Uterus (tissue), 4 donors: Measurements from ENCODE around the gene TRIO. TPM values are rescaled to one million over a fixed set of nuclear protein-coding genes. Genes with fewer than 3 reads are reported as not detected.

Experiments used
- DNase-seq, 2 donors: peaks; one replicate each; pipeline ENCODE4 v3.0.0-alpha.2; 2019 to 2020
- H3K27ac ChIP-seq, 2 donors: fragments of 200-600 bp; sonication (generic); 1 replicate in 1 of 2; 2 replicates in 1 of 2; pipeline ENCODE4 v1.5.1; 2016 to 2018
- H3K27me3 ChIP-seq, 2 donors: fragments of 200-600 bp; sonication (generic); one replicate each; pipeline ENCODE4 v1.5.1; 2018 to 2019; ENCODE audit warnings: control low read depth in 1 of 2
- H3K36me3 ChIP-seq, 2 donors: fragments of 200-600 bp; sonication (generic); one replicate each; pipeline ENCODE4 v1.5.1; 2019; ENCODE audit warnings: control low read depth in 1 of 2
- H3K4me1 ChIP-seq, 2 donors: fragments of 200-600 bp; sonication (generic); one replicate each; pipeline ENCODE4 v1.5.1; 2018 to 2019; ENCODE audit warnings: control low read depth in 1 of 2
- H3K4me3 ChIP-seq, 2 donors: fragments of 200-600 bp; sonication (generic); 1 replicate in 1 of 2; 2 replicates in 1 of 2; pipeline ENCODE4 v1.5.1; 2018 to 2019; ENCODE audit warnings: mild to moderate bottlenecking in 1 of 2
- H3K9me3 ChIP-seq, 2 donors: fragments of 200-600 bp; sonication (generic); one replicate each; pipeline ENCODE4 v1.5.1; 2019; ENCODE audit warnings: control low read depth in 1 of 2
- POLR2A ChIP-seq, 2 donors: fragments of 450-650 bp; IDR thresholded peaks; one replicate each; pipeline ENCODE4 v1.6.1; 2016; ENCODE audit warnings: antibody characterized with exemption in 2 of 2, mild to moderate bottlenecking in 1 of 2, moderate library complexity in 1 of 2
- intact Hi-C: fragments of 100-400 bp; cut with DNase I; formaldehyde crosslinking; loops from one replicate; pipeline ENCODE4 v1.15.1; 2023; ENCODE audit warnings: low total_unique reads
- total RNA-seq, 4 donors: library from RNA; depleted of rRNA in 3 of 4; stranded (reverse); fragments of >200 nt in 3 of 4; gene quantifications; one replicate each; pipeline versions ENCODE4 v1.1.0 to v1.2.4, GENCODE V29; 2014 to 2023
- TF ChIP-seq, protein P1 (sequence below), 4 experiments: fragments of 200-600 bp in 2 of 4; fragments of 450-650 bp in 2 of 4; sonication (generic) in 2 of 4; IDR thresholded peaks; one replicate each; pipeline ENCODE4 v1.5.1; 2016 to 2019; ENCODE audit warnings: antibody characterized with exemption in 4 of 4, mild to moderate bottlenecking in 2 of 4, moderate library complexity in 1 of 4
- donor health status: DM: yes; HTN: yes; CAD: no.

Gene TRIO
- total RNA-seq, 4 donors from 2014 or later: 93.5 to 234 (median 207) TPM

DNA sequence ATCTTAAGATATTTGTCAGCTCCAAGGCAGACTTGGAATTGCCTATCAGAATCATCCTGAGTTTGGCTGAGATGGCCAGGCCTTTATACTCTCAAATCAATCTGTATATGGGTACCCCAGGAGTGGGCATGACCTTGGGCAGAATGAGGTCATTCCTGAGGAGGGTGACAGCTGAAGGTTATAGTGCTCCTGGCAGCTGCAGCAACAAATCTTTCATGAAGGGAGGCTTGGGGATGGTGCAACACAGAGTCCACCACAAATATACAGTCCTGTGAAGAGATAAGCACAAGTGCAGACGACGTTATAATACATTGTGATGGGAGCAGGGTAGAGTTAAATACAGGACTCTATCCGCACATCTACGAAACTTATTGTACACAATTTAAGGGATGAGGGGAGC is 21.1 kb upstream of the TRIO start:
- intact Hi-C loops: no loop called here
- Histone ChIP-seq H3K9me3 (no peaks in the 10 kb centered on the region), H3K4me3 (no peak overlapping the region), H3K4me1 (no peaks in the 10 kb centered on the region), H3K27me3 (no peaks in the 10 kb centered on the region), H3K27ac (no peak overlapping the region), H3K36me3 (no peaks in the 10 kb centered on the region)
- no peak for TF ChIP-seq POLR2A (IDR thresholded peaks at IDR 0.05)
- TF ChIP-seq, protein P1, sequence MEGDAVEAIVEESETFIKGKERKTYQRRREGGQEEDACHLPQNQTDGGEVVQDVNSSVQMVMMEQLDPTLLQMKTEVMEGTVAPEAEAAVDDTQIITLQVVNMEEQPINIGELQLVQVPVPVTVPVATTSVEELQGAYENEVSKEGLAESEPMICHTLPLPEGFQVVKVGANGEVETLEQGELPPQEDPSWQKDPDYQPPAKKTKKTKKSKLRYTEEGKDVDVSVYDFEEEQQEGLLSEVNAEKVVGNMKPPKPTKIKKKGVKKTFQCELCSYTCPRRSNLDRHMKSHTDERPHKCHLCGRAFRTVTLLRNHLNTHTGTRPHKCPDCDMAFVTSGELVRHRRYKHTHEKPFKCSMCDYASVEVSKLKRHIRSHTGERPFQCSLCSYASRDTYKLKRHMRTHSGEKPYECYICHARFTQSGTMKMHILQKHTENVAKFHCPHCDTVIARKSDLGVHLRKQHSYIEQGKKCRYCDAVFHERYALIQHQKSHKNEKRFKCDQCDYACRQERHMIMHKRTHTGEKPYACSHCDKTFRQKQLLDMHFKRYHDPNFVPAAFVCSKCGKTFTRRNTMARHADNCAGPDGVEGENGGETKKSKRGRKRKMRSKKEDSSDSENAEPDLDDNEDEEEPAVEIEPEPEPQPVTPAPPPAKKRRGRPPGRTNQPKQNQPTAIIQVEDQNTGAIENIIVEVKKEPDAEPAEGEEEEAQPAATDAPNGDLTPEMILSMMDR (IDR thresholded peaks at IDR 0.05): no peak
- no peak for DNase-seq

DNA sequence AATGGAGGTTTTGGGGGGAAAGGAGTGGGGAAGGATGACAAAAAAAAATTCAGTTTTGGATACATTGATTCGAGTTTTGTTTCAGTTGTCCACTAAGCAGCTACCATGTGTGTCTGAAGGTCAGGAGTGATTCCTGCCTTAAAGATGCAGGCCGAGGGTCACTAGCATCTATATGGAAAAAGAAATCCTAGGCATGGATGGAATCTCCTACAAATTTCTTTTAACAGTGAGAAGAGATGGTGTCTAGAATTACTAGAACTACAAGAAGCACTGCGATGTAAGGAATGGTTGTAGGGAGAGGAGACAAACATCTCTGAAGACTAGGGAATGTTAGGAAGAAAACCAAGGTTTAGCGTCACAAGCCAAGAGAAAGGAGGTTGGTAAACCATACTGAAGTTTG is 19.6 kb upstream of the TRIO start:
- TF ChIP-seq, protein P1 (IDR thresholded peaks at IDR 0.05): no peak
- no peak for TF ChIP-seq POLR2A (IDR thresholded peaks at IDR 0.05)

DNA sequence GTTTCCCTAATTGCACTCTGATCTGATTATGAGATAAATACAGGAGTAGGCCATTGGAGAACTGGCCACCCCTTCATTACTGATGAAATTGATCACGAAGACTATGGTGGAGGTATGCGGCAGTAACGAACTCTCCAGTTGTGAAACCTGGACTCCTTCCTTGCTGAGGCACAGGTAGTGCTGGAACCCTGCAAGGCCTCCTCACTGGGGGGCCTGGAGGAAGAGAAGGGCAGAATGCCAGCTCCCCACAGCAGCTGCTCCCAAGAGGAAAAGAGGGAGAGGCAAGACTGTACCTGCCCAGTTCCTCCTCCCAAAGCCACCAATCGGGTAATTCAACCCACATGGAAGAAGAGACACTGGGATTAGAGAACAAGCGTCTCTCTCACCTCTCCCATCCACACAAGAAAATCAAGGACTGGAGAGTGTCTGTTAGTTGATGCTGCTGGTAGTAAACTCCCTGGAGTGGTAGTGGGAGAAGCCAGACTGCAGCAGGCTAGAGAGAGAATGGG is 19.1 kb upstream of the TRIO start:
- Histone ChIP-seq H3K4me1 (no peaks in the 10 kb centered on the region), H3K36me3 (no peaks in the 10 kb centered on the region), H3K4me3 (no peak overlapping the region), H3K9me3 (no peaks in the 10 kb centered on the region), H3K27me3 (no peaks in the 10 kb centered on the region), H3K27ac (no peak overlapping the region)
- intact Hi-C loops: no loop called here
- TF ChIP-seq POLR2A (IDR thresholded peaks at IDR 0.05): no peak
- DNase-seq: no peak

More for the DNA sequence above, 19.6 kb upstream of the TRIO start:
- Histone ChIP-seq H3K9me3 (no peaks in the 10 kb centered on the region), H3K36me3 (no peaks in the 10 kb centered on the region), H3K4me3 (no peak overlapping the region), H3K27me3 (no peaks in the 10 kb centered on the region), H3K27ac (no peak overlapping the region), H3K4me1 (no peaks in the 10 kb centered on the region)
- intact Hi-C loops: no loop called here
- DNase-seq: no peak

DNA sequence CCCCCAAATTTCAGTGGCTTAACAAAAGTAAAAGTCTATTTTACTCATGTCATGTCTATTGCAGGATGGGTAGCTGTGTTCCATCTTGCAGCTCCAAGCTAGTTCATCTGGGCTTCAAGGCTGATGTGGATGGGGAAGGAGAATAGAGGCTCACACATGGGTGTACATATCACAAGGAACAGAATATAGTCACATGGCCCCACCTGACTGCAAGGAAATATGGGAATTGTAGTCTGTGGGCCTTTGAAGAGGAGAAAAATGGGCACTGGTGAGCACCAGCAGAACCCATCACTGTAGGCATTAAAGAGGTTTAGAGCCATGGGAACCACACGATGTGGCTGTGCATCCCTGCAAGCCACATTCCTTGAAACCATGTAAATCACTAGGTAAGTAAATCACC is 17.9 kb upstream of the TRIO start:
- Histone ChIP-seq H3K4me1 (no peaks in the 10 kb centered on the region), H3K4me3 (no peak overlapping the region), H3K27ac (no peak overlapping the region), H3K36me3 (no peaks in the 10 kb centered on the region), H3K27me3 (no peaks in the 10 kb centered on the region), H3K9me3 (no peaks in the 10 kb centered on the region)
- no peak for DNase-seq
- intact Hi-C loops: no loop called here
- TF ChIP-seq POLR2A (IDR thresholded peaks at IDR 0.05): no peak
- TF ChIP-seq, protein P1 (IDR thresholded peaks at IDR 0.05): no peak

DNA sequence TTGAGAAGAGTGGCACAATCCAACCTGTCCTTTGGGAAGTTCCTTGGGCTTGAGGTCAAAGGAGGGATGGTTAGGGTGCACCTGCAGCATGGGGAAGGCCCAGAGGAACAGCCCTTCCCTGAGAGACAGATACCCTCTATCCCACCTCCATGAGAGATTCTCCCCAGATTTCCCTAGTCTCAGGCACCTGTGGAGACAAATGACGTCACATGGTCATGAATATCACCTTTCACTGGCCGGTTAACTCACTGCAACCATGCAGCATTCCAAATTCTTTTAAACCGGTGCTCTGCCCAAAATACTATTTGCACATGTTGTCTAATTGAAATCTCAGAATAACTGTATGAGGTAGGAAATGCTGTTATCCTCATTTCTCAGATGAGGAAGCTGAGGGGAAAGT is 15.6 kb upstream of the TRIO start:
- no peaks in the 10 kb centered on the region for H3K9me3 ChIP-seq
- no peak overlapping the region for H3K4me3 ChIP-seq
- H3K4me1 ChIP-seq: no peaks in the 10 kb centered on the region
- intact Hi-C loops: no loop called here
- TF ChIP-seq, protein P1 (IDR thresholded peaks at IDR 0.05): no peak
- TF ChIP-seq POLR2A (IDR thresholded peaks at IDR 0.05): no peak
- H3K36me3 ChIP-seq: no peaks in the 10 kb centered on the region
- H3K27ac ChIP-seq: no peak overlapping the region
- DNase-seq: no peak
- H3K27me3 ChIP-seq: no peaks in the 10 kb centered on the region

DNA sequence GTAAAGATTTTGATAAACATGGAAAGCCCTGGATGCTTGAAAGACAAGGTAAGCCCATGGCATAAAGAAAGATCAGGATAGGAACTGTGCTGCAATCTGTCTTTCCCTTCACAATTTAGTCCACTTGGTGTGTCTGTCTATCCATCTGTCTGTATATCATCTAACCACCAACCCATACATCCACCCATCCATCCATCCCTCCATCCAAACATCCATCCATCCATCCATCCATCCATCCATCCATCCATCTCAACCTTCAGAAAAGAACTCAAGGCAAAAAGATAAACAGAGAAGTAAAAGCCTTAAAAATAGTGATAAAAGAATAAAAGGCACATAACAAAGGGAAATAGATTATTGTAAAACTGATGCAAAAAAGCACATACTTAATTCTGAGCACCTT is 15.1 kb upstream of the TRIO start:
- Histone ChIP-seq H3K27me3 (no peaks in the 10 kb centered on the region), H3K36me3 (no peaks in the 10 kb centered on the region), H3K4me1 (no peaks in the 10 kb centered on the region), H3K9me3 (no peaks in the 10 kb centered on the region), H3K27ac (no peak overlapping the region), H3K4me3 (no peak overlapping the region)
- TF ChIP-seq POLR2A (IDR thresholded peaks at IDR 0.05): no peak
- TF ChIP-seq, protein P1 (IDR thresholded peaks at IDR 0.05): no peak
- intact Hi-C loops: no loop called here
- DNase-seq: no peak
